A673 (cell line): ENCODE measurements around the gene GJB3.
A peak's percentile ranks its signal among the peaks of the same experiment; 100 is the strongest.

Source experiments
- CTCF ChIP-seq: fragments of 300-800, 200-600 bp; sonication (generic); conservative IDR thresholded peaks from 2 replicates; pipeline ENCODE4 v1.5.1; 2017; ENCODE audit warnings: low read depth, mild to moderate bottlenecking, antibody characterized with exemption, low read length, moderate library complexity, mixed read lengths
- EZH2 ChIP-seq: fragments of 200-600 bp; sonication (generic); IDR thresholded peaks from 2 replicates; pipeline ENCODE4 v1.6.1; 2017; ENCODE audit warnings: borderline replicate concordance, low read depth, mild to moderate bottlenecking, mixed read lengths, antibody characterized with exemption, low read length; ENCODE audit not compliant: poor library complexity, severe bottlenecking

DNA sequence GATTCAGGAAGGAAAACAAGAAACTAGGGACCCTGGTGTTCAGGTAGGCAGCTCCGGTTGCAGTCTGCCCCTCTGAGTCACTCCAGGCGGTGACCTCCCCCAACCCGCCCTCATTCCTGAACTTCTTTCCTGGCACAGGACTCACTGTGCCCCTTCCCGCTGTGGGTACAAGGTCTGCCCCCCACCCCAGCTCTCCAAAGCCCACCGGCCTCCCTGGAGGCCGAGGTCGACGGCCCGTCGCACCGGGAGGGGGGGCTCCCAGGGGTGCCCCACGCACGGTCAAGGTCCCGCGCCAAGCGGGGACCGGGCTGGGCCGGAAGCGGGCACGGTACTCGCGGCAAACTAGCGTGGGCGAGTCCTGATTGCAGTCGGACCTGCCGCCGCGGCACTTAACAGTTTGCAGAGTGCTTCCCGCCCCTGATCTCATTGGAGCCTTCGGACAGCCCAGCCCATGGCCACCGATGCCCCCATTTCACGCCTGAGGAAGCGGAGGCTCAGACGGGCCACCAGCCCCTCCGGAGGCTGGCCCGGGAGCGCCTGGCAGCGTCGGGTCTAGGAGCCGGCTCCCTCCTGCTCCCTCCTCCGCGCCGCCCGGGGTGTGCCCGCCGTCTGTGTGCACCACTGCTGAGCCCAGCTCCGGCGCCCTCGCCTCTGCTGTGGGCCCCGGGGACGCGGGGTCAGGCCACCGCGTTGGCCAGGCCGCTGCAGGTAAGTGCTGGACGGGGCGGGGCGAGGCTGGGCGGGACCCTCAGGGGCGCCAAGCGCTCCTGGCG, at the start of gene GJB3:
- TF ChIP-seq CTCF (no peak), EZH2 (peak; percentile 87)
